Fibroblast of the aortic adventitia (primary cell): ENCODE data around the gene PWWP2A. TPM values are rescaled to one million over a fixed set of nuclear protein-coding genes. Genes with fewer than 3 reads are reported as not detected.

ENCODE experiments used
- DNase-seq: peaks from one replicate; pipeline ENCODE4 v3.0.0-alpha.2; 2010; ENCODE audit warnings: low read depth
- H3K4me3 ChIP-seq: 2 replicates; pipeline ENCODE4 v1.5.1; 2011; ENCODE audit warnings: low read depth, mild to moderate bottlenecking, control low read depth, low read length, moderate library complexity
- total RNA-seq: library from RNA; depleted of rRNA; stranded (reverse); fragments of >200 nt; gene quantifications from 2 replicates; pipeline ENCODE4 v1.2.3, GENCODE V29; 2012; ENCODE audit warnings: low replicate concordance
- TF ChIP-seq, protein P1 (sequence below): IDR thresholded peaks from 2 replicates; pipeline ENCODE4 v1.5.1; 2011; ENCODE audit warnings: mild to moderate bottlenecking, low read length, control low read depth, inconsistent platforms; ENCODE audit not compliant: insufficient read depth

The PWWP2A gene
- total RNA-seq, 1 donor: 24.3 TPM

DNA sequence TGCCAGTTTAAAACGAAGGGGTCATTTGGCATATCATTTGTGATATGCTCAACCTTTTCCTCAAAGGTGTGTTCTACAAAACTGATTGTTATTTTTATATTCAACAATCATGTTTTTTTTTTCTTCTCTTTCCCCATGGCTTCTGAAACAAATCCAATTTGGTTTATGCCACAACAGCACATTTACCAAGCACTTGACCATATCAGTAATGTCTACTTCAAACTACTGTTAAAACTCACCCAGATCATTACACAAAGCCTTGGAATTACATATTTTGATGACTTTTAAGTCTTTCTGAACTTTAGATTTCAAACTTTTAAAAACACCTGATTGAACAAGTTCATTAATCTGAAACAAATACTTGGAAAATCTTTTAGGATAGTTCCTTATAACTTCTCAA, 29.2 kb downstream of the PWWP2A start:
- no peak for DNase-seq
- TF ChIP-seq, protein P1, sequence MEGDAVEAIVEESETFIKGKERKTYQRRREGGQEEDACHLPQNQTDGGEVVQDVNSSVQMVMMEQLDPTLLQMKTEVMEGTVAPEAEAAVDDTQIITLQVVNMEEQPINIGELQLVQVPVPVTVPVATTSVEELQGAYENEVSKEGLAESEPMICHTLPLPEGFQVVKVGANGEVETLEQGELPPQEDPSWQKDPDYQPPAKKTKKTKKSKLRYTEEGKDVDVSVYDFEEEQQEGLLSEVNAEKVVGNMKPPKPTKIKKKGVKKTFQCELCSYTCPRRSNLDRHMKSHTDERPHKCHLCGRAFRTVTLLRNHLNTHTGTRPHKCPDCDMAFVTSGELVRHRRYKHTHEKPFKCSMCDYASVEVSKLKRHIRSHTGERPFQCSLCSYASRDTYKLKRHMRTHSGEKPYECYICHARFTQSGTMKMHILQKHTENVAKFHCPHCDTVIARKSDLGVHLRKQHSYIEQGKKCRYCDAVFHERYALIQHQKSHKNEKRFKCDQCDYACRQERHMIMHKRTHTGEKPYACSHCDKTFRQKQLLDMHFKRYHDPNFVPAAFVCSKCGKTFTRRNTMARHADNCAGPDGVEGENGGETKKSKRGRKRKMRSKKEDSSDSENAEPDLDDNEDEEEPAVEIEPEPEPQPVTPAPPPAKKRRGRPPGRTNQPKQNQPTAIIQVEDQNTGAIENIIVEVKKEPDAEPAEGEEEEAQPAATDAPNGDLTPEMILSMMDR: no peak
- no peak overlapping the region for H3K4me3 ChIP-seq

- TF ChIP-seq, protein P1: no peak
- H3K4me3 ChIP-seq: no peak overlapping the region
- DNase-seq: no peak
Measured at GRCh38 chr5:160089531-160089930, 29.7 kb downstream of the PWWP2A start.

- DNase-seq: no peak
- no peak overlapping the region for H3K4me3 ChIP-seq
Measured at GRCh38 chr5:160088805-160089204, 30.4 kb downstream of the PWWP2A start.

GRCh38 chr5:160087199-160087598, 32.1 kb downstream of the PWWP2A start:
- TF ChIP-seq, protein P1: no peak
- H3K4me3 ChIP-seq: no peak overlapping the region
- no peak for DNase-seq

More at GRCh38 chr5:160088805-160089204, 30.4 kb downstream of the PWWP2A start:
- TF ChIP-seq, protein P1: no peak

- TF ChIP-seq, protein P1: no peak
- no peak for DNase-seq
- no peak overlapping the region for H3K4me3 ChIP-seq
Measured at GRCh38 chr5:160084144-160084543, 35.1 kb downstream of the PWWP2A start.

- TF ChIP-seq, protein P1: no peak
- H3K4me3 ChIP-seq: peak overlapping the region; percentile 36
- DNase-seq: no peak
Measured at GRCh38 chr5:160083501-160083900, 35.7 kb downstream of the PWWP2A start.
